NCI-H1694 treated with DMSO at 0.1 percent for 48 hours (cell line): ENCODE results near the gene MINDY1.

Experiments
- DNase-seq: peaks from one replicate; lab custom pipeline; 2025; lab: John Stamatoyannopoulos, UW

MINDY1 gene

DNA sequence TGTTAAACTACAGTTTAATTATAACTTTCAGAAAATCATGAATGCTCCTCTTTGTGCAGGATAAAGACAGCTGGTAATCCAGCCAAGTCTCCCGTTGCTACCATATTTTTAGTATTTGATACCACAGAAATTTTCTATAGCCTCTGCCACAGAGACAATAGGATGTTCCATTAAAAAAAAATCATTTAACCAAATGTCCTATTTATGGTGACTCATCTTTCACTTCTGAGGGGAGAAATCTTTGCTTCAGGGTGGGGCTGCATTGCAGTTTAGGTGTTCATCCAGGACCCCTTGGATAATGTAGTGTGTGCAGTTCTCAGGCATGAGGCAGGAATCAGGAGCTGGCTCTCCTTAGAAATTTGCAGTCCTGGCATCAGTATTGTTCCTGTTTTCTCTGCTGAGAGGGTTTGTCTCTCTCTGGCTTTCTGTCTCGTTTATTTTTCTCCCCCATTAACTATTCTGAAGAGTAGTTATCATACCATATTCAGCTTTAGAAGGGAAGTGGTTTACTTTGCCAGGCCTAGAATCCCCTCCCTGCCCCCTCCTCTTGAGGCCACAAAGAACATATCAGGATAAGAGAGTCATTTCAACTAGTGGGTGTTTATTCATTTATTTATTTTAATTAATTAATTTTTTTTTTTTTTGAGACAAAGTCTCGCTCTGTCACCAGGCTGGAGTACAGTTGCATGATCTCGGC lies 4.6 kb upstream of the MINDY1 start:
- DNase-seq = no peak

DNA sequence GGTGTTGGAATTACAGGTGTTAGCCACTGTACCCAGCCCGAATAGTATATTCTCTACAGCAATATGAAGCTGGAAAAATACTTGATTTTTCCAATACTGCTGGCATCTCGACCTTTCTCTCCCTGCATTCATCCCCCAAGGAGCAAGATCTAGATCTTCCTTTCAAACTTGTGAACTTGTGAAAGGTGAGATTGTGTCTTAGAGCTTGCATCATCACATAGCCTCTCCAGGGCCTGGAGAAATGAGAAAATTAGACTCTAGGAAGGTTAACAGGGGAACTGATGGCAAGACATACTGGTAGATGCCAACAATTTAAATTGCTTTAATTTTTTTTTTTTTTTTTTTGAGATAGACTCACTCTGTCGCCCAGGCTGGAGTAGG lies 3.6 kb upstream of the MINDY1 start:
- DNase-seq = no peak

DNA sequence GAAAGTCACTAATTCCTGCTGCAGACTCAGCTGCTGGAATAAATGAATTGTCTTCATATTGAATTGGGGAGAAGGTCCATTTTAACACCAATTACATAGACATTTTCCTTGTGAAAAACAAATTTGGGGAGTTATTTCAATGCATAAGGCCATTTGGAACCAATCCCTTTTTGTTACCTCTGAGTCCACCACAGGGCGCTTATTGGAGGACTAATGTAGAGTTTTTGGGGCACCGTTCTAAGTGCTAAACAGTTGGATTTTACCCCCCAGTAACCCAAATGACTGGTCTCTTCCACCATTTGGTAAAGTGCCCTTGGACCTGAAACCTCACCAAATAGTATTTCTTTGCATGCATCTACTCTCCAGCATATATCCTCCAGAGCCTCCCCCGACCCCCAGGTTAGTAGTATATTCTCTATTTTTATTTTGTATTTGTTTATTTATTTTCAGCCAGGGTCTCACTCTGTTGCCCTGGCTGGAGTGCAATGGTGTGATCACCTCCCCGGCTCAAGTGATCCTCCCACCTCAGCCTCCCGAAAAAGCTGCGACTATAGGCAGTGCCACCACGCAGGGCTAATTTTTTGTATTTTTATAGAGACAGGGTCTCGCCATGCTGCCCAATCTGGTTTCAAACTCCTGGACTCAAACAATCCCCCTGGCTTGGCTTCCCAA lies 3.1 kb upstream of the MINDY1 start:
- DNase-seq = no peak

DNA sequence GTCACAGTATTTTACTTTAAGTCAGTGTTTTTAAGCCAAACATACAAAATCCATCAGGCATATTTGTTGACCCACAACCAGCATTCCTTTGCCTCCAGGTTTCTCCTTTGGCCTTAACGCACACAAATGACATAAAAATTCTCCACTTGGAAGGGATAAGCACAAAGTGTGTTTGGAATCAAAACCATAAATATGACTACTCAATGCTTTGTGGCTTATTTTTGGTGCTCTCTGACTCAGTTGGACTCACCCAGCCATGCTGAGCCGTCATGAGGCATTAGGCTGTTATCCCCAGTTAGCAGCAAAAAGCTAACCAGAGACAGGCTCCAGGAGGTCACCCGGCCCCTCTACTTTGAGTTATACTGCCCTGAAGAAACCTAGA lies 2.5 kb upstream of the MINDY1 start:
- DNase-seq = no peak

DNA sequence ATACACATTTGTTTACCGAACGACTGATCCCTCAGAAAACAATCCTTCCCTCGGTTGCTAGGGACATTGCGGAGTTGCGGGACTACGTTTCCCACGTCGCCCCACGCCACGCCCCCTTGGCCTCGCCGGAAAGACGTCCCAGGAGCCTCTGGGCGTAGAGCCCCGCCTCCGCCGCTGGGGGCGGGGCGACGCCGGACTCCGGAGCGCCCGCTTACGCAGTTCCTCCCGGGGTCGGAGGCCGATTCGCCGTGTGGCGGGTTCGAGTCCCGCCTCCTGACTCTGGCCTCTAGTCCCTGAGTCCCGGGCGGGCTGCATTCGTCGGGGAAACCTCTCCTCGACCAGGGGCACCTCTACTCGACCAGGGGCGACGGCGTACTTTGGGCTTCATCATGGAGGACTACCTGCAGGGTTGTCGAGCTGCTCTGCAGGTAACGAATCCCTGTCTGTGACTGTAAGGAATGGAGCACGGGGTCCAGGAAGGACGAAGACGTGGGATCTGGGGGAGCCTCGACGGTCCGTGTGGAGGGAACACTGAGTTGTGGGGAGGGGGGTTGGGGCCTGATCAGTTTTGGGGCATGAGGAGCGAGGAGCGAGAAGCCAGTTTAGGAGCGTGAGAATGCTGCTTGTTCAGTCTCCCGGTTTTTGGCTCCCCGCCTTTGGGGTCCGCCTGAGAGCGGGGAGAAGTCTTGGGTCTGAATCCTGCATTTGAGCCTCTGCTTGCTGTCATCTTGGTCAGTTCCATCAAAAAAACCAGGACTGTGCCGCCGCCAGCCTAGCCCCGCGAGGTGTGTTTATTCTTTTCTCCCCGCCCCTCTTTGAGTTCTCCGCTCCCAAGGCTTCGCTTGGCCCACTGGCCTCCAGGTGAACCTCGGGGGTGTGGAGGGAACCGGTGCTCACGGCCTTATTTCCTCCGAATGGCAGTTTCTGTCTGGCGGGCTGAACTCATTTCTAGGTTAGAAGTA lies 1.8 kb upstream of the MINDY1 start, which contains the start of gene PRUNE1:
TSS of gene PRUNE1 (plus strand) at position 206 of the 962 bp plus-strand sequence. CDS start at position 390, 184 bp downstream.
- peak; percentile 96 for DNase-seq

DNA sequence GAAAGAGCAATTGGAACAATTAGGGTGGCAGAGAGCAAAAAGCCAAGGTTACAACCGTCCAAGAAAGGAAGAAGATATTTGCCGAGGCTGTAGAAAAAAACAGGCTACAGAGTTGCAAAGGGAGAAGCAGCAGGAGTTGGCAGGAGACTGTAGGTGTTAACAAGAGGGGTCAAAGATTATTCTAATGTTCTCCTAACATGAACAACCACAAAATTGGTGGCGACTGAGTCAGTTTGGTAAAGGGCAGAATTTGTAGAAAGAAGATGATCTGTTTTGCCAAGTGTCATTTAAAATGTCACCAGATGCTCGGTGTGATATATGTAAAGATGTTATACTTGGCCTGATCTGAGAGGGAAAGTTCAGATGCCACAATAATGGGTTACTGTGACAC lies 1.1 kb upstream of the MINDY1 start:
- no peak for DNase-seq

DNA sequence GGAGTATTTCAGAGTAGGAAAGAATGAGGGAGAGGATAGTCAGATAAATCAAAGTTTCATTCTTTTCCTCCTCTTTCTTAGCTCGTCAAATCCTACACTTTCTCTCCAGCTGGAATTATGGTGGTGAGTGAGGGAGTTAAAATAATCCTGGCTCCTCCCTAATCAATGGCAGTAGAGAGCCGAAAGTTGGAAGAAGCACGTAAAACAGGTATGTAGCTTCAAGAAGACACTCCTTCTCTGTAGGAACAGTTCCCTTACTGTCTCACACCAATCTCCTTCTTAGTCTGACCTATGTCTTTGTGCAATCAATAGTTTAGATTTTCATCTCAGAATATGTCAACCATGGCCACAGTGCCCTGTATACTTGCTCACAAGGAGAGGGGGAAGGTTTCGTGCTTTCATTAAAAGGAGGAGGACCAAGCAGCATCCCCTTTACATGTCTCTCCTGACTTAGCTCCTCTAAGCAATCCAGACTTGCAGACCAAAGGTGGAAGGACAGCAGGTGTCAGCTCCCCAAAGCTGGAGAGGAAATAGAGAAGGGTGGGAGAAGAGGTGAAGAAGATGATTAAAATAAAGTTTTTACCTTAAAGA lies 878 bp downstream of the MINDY1 start:
- no peak for DNase-seq

DNA sequence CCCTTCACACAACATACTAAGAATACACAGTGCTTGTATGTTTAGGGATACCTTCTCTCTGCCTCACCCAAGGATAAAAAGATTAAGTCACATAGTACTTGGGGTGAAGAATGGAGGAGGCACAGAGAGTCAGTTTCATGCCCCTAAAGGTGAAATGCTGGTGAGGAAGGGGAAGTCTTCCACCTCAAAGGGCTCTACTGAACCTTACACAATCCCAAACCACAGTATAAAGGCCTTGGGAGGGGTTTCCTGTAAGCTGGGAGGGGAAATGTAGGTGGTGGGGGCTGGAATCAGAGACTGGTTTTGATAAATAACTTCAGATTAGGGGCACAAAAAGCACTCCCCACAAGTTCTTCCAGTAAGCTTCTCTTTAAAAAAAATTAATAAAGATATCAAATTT lies 3.5 kb downstream of the MINDY1 start:
- DNase-seq = no peak

DNA sequence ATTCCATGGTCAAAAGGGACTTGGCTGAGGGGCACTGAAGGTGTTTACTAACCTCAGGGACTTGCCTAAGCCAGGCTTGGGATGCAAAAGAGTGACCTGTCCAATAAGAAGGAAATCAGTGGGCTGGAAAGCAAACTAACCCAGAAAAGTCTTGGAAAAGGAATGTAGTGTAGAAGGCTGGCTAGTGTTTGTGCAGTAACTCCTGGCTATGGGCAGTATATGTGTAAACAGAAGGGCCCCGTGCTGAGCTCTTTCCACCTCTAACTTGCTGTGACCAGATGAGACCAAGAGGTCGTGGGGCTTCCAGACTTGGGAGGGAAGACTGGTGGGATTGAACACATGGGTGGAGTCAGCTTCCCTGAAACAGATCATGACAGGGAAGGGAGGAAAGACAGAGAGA lies 4.1 kb downstream of the MINDY1 start:
- no peak for DNase-seq

DNA sequence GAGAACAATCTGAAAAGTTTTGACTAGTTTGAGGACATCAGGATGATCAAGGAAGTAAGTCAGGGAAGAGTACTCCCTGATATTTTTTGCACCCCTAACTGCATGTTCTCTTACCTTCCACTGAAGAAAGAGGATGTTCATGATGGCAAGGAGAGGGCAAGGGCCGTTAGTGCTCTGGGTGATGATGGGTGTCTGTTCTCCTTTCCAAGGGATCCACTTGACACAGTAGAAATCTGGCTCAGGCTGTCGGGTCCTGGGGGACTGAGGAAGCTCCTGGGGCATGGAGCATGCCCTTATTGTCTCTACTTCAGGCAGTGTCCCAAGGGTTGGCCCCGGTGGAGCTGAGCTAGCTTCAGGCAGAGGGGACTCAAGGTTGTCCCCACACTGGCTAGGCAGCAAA lies 4.7 kb downstream of the MINDY1 start:
- no peak for DNase-seq

DNA sequence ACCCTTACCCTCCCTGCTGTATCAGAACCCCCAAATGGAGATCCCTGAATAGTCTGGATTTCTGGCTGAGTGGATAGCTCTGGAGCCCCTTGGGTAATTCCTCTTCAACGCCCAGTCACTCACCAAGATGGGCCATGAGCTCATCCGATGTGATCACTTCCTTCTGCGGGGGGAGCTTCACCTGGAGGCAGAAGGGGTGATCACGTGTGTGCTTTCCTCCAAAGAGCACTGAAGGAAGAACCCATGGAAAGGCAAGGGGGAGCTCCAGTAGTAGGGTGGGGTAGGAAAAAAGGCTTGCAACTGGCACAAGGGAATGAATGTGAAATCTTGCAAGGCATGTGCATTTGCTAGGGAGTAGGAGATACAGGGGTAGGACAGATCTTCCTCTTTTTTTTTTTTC lies 5.1 kb downstream of the MINDY1 start:
- no peak for DNase-seq

DNA sequence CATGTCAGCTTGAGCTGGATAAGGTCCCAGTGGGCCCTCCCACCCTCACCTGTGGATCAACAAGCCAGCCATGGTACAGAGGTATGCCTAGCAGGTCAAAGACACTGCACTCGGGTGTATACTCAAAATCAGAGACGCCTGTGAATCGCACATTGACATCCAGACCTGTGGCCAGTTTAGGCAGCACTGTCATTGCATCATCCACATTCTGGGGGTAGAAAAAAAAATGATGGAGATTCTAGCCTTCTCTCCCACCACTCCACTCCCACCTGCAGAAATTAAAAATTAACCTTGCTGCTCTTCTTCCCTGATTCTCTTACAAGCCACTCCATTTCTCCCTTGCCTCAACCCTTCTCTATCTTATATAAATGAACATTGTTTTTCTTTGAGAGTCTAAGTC lies 6.3 kb downstream of the MINDY1 start:
- DNase-seq = no peak

DNA sequence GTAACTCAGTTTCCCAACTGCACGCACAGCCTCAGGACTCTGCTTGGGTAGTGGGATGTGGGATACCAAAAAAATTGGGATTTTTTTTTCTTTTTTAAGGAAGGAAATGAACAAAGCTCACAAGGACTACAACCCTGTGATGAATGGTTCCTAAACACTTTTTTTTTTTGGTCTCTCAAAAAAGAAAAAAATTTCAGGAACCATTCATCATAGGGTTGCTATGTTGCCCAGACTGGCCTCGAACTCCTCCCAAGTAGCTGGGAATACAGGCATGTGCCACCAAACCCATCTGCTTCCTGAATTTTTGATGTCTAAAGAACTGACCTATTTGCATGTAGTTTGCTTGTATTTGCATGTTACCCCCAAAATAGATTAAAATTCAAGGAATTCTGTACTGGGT lies 6.8 kb downstream of the MINDY1 start:
- no peak for DNase-seq

DNA sequence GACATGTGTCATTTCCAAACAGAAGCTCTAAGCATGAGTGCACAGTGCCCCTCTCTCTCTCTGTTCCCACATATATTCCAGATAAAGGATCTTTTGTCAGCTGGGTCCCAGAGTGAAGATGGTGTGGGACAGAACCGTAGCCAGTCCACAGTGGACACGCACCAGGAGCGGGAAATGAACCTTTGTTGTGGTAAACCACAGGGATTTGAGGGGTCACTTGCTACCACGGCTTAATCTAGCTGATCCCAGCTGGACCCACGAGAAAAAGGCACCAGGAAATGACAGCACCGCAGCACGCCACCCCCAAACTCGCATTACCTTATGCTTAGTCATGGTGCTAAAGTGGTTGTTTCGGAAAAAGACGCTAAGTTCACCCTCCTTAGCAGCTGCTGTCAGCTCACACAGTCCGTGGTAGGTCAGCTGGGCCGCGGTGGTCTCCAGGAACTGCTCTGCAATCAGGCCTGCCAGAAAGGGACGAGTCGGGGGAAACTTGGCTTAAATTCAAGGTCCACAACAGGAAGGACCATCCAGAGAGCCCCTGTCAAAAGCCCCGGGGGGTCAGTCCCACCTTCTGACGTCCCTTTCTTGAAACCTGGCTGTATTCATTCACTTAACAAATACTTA lies 7.5 kb downstream of the MINDY1 start:
- no peak for DNase-seq

DNA sequence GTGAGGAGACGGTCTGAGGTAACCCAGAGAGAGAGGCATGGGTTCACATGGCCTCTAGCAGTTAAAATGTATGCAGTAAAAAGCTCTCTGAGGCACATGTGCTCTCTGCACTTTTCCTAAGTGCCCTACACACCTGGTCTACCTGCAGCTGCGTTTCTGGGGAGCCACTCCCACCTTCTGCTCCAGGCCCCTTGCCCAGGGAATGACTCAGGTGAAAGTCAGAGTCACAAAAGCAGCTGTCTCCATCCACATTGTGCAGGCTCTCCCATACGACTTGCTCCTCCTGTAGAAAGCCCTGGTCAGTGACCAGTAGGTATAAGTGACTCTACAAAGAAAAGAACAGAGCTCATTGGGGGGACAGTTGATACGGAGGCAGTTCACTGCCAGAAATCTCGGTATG lies 8.8 kb downstream of the MINDY1 start:
- DNase-seq = no peak

DNA sequence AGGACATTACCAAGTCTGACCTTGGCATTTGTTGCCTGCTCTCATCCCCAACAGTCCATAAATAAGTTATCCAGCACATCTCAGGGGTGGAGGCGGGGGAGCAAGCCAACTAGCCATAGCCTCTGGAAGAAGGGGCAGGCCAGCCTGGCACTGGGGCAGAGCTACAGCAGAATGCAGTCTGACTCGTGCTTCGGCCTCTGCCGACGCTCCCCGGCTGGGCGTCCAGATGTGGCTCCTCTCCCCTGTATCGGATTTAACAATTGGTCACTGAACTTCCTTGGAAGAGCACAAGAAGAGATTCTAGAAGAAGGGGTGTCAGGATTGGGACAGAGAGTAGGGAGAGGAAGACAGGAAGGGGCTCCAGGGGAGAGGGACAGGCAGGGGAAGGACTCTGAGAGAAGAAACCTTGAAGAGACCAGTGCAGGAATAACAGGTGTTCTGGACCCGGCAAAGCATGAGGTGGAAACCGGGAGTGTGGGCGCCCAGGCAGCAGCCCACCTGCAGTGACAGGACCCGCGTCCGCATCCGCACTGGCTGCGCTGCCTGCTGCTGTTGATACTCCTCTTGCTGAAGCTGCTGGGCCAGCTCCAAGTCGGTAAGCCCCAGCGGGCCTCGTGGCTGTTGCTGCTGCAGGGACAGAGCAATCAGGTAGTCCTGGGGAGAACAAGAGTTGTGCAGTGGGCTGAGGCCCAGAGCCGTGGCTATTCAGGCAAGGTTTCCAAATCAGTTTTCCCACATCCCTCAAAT lies 9.4 kb downstream of the MINDY1 start:
- no peak for DNase-seq

DNA sequence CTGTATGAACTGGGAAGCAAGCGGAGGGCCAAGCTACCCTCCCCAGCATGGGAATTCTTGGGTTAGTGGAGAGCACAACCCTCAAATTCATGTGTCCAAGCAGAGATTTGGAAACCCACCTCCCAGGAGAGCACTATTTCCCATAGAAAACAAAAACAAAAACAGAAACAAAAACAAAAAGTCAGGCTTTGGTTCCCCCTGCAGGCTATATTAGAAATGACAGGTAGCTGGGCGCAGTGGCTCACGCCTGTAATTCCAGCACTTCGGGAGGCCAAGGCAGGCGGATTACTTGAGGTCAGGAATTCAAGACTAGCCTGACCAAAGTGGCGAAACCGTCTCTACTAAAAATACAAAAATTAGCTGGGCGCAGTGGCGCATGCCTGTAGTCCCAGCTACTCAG lies 10.8 kb downstream of the MINDY1 start:
- peak; percentile 15 for DNase-seq

DNA sequence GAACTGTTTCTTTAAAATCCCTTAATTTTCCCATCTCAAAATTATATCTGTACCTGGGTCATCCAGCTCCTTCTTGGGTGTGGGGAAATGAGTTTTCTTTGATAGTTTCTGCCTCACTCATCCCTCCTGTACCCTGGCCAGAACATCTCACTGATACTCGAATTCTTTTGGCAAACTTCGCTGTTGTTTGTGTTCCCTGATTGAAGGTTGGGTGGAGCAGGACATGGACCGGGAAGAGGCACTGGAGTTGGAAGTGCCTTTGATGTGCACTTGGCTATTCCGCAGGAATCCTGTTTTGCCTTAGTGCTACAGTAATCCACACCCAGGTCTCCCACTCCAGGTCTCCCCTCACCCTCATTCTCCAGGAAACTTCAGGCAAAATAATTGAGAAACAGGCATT lies 11.2 kb downstream of the MINDY1 start:
- DNase-seq = no peak

DNA sequence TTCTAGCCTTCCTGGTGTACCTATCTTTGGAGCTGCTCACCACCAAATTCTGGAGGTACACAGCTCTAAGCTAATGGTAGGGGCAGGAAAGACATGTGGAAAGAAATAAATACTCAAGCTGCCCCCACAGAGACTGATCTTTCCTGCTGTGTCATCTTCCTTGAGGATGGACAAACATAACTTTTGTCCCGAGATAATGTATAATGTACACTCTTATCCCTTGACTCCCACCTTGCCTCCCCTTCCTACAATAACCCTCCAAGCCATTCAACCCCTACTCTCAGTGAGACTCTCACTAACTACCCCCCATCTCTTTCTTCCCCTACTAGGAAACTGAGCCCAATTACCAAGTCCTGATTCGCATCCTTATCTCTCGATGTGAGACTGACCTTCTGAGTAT lies 12.5 kb downstream of the MINDY1 start:
- no peak for DNase-seq

DNA sequence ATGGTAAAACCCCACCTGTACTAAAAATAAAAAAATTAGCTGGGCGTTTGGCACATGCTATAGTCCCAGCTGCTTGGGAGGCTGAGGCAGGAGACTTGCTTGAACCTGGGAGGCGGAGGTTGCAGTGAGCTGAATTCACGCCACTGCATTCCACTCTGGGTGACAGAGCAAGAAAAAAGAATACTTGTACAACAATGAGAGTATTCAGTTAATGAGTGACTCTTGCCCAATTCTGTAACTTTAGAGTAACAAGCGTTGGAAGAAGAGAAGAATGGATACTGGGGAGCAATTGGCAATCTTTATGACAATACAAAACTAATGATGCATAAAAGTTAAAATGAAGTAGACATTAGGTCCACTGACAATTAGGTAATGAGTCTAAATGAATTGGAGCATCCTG lies 14.1 kb downstream of the MINDY1 start:
- DNase-seq = no peak

DNA sequence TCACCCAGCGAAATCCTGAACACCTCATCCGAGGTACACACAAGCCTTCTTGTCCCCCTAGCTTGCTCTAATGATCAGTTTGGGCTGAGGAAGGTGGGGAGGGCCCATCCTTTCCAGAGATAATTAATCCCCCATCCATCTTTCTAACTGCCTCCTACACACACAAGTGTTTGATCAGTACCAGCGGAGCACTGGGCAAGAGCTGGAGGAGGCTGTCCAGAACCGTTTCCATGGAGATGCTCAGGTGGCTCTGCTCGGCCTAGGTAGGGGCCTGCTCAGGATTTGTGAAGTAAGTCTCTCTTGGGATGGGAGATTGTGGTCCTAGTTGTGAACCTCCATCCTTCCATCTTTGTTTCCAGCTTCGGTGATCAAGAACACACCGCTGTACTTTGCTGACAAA lies 18.8 kb downstream of the MINDY1 start:
- DNase-seq = no peak
